Tongue (tissue), 2 donors: ENCODE results near the gene SDF2L1. TPM values are rescaled to one million over a fixed set of nuclear protein-coding genes. Genes with fewer than 3 reads are reported as not detected.
"Not testable (repeated sequence)": the region's sequence is repeated elsewhere in the genome, so short reads cannot be mapped to it uniquely, and the experiment has no call there.

ENCODE experiments used
- DNase-seq: peaks from one replicate; pipeline ENCODE4 v3.0.0-alpha.2; 2015
- total RNA-seq: library from RNA; depleted of rRNA; stranded (reverse); fragments of >200 nt; gene quantifications from one replicate; pipeline ENCODE4 v1.2.3, GENCODE V29; 2014

The SDF2L1 gene
- total RNA-seq, 1 donor from 2014 or later: 15.5 TPM

DNA sequence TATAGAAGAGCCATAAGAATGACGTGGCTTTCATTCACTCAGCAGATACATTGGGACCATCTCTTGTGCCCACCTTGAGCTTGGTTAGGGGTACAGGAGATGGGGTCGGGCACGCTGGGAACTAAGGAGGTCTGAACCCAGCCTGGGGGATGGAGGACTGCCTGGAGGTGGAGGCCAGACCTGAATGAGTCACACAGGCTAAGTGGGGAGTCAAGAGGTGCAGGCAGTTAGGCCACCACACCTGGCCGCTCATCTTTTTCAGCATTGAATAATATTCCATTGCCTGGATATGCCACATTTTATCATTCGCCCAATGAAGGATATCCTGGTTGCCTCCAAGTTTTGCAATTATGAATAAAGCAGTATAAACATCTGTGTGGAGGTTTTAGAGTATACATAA lies 19.9 kb downstream of the SDF2L1 start:
- DNase-seq: no peak

DNA sequence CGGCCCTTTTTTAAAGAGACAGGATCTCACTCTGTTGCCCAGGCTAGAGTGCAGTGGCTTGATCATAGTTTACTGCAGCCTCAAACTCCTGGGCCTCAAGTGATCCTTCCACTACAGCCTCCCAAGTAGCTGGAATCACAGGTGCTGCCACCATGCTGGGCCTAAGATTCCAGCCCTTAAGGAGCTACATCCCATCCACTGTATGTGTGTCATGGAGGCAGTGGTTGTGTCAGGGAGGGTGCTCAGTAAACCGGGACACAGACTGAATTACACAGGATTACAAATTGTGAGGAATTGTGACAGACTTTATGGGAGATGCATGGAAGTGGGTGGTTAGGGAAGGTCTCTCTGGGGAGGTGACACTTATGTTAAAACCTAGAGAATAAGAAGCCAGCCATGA lies 21.6 kb downstream of the SDF2L1 start:
- no peak for DNase-seq

DNA sequence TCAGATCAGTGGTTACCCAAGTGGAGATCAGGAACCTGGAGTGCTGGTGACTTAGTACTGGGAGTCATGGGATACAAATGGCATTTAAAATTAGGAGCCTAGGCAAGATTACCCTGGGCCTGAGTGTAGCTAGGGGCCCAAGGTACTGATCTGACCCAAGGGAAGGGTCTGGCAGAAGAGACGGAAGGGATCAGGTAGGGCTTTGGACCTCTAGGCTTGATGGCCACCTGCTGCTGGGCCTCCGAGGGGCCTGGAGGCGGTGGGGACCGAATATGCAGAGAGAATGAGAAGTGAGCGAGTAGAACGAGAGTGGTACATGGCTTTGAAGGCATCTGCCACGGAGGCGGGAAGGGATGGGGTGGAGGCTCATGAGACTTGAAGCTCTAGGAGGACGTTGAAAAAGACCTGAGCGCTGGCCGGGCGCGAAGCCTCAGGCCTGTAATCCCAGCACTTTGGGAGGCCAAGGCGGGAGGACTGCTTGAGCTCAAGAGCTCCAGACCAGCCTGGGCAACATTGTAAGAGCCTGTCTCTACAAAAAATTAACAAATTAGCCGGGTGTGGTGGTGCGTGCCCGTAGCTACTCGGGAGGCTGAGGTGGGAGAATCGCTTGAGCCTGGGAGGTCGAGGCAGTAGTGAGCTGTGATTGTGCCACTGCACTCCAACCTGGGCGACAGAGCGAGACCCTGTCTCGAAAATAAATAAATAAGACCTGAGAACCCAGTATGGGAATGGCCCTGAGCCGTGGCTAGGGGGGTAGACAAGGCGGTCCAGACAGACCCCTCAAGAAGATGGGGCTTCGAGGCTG lies 23.1 kb downstream of the SDF2L1 start:
- DNase-seq: no peak

DNA sequence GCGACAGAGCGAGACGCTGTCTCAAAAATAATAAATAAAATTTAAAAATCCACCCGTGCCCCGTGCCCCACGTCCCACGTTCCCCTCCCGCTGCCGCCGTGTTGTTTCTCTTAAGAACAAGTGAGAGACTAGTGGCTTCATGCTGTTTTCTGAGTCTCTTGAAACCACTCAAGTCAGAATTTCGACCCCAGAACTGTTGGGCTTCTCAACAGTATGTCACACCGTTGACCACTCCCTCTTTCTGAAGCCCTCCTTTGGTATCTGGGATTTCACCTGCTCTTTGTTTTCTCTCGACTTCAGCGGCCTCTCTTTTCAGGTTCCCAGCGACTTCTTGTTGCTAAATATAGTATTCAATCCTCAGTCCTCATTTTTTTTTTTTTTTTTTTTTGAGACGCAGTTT lies 24.7 kb downstream of the SDF2L1 start:
- DNase-seq: no peak

DNA sequence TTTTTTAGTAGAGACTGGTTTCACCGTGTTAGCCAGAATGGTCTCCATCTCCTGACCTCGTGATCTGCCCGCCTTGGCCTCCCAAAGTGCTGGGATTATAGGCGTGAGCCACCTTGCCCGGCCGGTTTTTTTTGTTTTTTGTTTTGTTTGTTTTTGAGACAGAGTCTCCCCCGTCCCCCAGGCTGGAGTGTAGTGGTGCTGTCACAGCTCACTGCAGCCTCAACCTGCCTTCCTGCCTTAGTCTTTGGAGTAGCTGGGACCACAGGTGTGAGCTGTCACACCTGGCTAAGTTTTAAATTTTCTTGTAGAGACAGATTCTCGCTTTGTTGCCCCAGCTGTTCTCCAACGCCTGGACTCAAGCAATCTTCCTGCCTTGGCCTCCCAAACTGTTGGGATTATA lies 26.9 kb downstream of the SDF2L1 start:
- no peak for DNase-seq

DNA sequence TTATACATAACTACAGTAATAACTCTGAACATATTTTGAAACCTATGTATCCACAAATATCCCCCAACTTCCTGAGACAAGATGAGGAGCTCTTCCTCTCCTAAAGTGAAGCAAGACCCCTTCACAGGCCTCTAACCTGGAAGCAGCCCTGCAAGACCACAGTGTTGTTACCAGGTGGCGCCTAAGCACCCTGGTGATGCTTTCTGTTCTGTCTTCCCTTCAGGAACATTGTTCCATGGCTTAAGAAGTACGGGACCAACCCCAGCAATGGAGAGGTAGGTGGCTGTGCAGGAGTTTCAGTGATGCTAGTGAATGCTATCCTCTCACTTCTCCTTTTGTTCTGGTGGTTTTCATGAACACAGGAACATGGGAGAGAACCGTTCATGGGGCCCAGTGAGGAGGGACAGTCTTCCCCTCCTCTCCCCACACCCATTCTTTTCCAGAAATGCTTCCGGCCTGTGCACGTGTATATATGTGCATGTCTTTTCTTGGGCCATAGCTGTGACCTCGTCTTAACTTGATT lies 30.1 kb downstream of the SDF2L1 start:
- no peak for DNase-seq

DNA sequence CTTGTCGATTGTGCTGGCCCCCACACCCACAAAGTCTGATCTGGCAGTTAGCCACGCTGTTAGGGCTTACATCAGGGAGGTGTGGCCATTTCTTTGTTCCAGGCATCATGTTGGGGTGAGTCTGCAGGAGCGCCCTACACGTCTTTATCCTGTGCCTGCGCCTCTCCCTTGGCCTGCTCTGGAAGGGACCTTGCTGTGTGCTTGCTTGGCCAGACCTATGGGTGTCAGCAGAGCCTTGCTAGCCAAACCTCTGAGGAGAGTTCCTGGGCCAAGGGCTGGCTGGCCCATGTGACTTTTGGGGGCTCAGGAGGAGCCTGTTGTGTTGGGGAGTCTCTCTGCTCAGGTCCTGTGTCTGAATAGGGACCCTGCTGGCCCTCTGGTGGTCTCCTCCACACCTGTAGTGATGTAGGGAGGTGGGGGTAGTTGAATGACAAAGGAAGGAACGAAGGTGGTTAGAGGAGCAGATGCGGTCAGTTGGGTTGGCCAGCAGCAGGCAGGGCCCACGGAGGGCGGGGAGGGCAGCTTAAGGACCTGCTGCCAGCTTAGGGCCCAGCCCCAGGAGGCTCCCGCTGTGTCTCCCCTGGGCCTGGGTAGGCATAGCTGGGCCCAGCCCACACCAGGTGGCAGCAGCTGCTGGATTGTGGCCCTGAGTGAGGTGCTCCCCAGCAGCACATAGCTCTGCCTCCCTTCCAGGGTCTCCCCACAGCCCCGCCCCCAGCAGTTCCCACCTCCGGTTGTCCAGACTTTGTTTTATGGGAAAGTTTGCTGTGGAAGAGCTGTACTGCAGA lies 31.6 kb downstream of the SDF2L1 start:
- no peak for DNase-seq

DNA sequence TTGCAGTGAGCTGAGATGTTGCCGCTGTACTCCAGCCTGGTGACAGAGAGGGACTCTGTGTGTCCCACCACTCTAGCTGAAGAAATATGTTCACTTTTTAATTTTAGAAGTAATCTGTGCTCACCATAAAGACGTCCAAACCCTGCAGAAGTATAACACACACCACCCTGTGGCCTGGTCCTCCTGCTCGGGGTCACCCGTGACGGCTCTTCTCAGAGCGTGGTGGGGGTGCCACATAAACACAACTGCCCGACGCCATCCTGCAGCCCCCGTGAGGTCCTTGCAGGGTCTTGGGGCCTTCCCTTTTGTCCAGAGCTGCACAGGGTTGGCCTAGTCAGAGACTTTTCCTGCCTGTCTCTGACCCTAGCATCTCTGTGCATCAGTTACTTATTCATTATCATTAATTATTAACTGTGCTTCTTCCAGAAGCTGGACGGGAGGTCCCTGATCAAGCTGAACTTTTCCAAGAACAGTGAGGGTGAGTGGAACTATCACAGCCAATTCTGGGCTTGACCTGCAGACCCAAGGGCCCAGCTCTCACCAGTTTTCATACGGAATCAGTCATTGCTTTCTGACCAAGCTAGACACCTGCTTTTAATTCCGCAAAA lies 32.6 kb downstream of the SDF2L1 start:
- no peak for DNase-seq

DNA sequence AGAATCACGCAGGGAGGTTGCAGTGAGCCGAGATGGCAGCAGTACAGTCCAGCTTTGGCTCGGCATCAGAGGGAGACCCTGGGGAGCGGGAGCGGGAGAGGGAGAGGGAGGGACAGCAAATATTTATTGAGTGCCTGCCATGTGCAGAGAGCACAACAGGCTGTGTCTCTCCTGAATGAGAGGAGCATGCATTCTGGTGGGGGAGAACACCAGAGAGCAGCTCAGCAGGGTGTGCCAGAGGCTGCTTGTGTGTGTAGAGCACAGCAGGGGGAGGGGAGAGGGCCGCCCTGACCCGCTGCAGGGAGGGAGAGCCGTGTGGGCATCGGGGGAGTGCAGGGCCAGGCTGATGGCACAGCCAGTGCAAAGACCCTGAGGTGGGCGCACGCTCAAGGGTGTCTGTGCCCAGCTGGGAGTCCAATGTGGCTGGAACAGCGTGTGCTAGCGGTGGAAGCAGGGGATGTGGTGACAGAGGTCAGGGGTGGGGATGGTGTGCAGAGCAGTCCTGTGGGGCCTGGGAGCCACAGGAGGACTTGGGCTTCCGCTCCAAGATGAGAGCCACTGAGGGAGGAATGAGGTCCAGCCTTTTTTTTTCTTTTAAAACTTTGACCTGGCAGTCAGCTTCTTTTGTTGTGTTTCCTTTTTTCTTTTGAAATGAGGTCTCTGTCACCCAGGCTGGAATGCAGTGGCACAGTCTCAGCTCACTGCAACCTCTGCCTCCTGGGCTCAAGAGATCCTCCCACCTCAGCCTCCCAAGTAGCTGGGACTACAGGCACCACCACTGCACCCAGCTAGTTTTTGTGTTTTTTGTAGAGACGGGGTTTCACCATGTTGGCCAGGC lies 35.7 kb downstream of the SDF2L1 start:
- no peak for DNase-seq

DNA sequence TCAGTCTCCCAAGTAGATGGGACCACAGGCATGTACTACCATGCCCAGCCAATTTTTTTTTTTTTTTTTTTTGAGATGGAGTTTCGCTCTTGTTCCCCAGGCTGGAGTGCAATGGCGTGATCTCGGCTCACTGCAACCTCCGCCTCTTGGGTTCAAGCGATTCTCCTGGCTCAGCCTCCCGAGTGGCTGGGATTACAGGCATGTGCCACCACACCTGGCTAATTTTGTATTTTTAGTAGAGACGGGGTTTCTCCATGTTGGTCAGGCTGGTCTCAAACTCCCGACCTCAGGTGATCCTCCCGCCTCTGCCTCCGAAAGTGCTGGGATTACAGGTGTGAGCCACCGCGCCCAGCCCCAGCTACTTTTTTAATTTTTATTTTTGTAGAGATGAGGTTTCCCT lies 36.7 kb downstream of the SDF2L1 start:
- DNase-seq: not testable (repeated sequence)

DNA sequence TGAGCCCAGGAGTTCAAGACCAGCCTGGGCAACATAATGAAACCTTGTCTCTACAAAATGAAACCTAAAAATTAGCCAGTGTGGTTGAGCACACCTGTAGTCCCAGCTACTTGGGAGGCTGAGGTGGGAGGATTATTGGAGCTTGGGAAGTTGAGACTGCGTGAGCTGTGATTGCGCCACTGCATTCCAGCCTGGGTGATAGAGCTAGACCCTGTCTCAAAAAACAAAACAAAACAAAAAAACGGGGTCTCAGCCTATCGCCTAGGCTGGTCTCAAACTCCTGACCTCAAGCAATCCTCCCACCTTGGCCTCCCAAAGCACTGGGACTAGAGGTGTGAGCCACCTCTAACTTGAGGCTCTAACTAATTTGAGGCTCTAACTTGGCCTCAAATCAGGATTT lies 37.3 kb downstream of the SDF2L1 start:
- no peak for DNase-seq

DNA sequence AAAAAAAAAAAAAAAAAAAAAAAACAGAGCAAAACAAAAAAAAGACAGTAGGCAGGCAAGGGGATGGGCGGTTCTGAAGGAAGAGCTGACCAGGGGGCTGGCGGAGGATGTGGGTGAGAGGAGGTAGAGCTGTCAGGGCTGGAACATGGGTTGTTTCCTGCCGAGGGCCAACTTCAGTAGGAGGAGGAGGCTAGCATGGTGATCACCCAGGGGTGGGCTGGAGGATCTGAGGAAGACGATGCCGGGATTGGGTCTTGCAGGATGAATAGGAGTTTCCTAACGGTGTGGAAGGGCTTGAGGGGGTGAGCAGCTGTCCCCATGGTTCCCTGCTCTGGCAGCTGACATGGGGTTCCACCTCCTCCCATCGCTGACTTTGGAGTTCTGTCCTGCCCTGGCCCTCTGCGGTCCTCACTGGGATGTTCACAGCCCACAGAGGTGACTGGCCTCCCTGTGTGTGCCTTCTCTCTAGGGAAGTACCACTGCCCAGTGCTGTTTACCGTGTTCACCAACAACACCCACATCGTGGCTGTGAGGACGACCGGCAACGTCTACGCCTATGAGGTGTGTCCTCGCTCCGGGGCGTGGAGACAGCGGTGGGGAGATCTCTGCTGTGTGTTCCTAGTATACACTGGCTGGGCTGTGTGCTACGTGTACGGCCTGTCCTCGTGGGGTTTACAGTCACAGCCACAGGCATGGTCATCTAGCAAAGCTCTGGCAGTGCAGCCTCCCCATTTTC lies 38.9 kb downstream of the SDF2L1 start:
- no peak for DNase-seq

DNA sequence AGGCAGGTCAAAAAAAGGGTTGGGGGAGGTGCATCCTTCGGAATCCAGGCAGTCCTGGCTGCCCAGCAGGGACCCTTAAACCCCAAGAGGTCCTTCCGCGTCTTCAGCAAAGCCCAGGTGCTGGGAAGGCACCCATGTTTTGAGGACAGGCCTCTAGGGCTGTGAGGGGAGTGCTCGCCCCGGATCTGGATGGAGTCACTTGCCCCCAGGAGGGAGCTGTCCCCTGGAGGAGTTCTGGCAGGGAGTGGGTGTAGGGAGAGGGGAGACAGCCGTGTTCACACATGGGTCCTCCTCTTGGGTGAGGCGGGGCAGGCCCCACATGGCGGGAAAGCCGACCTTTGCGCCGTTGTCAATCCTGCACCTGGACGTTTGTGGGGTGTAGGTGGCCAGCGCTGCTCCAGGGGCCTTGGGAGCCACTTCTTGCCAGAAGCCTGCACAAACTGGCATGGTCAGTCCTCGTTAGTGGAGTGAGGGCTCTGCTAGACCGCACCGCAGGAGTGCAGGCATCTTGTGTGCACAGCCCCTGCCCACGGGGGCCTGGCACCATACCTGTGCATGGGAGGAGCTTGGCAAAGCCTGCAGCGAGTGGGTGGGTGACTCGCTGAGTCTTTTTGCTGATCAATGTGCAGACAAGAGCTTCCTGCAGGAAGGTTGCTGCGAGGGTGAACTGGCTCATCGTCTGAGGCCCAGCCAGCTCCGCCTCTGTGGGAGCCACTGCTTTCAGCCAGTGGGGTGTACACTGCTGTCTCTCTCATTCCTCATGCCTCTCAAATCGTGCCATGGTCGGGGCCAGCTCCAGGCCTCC lies 39.7 kb downstream of the SDF2L1 start:
- DNase-seq: no peak

DNA sequence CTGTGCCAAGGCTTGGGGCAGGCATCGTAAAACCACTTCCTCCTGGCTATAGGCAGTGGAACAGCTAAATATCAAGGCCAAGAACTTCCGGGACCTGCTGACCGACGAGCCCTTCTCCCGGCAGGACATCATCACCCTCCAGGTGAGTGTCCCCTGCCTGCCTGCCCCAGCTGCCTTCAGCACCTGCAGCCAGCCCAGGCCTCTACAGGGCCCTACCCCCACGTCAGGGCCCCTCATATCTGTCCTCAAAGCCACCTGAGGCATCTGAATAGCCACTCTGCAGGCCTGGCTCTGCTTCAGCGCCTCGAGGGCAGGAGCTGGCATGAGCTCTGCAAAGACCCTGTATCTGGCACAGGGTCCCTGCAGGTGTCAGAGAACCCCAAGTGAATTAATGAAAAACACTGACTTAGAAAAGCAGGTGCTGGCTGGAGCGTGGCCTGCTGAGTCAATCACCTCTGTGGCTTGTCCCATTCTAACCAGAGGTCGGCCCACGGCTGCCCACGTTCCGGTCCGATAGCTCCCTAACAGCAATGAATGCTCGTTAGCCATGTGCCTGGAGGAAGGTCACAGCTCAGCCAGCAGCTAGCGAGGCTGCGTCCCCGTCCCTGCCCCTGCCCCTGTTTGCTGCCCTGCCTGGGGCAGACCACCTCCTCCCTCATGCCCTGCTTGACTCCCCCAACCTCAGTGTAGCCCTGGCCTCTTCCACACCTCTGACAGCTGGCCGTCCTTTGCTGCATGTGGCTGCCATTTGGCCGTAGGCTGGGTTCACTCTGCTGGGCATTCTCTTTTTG lies 40.5 kb downstream of the SDF2L1 start:
- DNase-seq: no peak

DNA sequence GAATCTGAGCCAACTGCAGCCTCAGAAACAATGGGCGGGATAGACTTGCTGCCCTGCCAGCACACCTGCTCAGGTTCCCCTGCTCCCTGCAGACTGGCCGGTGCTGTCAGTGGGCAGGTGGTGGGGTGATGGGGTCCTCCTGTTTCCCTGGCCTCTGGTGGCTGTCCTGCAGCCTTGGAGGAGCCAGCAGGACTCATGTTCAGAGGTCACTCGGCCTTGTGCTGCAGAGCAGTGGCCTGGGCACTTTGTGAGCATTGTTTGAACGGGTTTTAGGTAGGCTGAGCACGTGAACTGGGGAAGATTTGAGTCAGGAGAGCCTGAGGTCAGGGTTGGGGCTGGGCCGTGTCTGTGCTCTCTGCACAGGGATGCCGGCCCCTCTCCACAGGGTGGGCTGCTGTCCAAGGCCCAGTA lies 41.3 kb downstream of the SDF2L1 start:
- DNase-seq: no peak

DNA sequence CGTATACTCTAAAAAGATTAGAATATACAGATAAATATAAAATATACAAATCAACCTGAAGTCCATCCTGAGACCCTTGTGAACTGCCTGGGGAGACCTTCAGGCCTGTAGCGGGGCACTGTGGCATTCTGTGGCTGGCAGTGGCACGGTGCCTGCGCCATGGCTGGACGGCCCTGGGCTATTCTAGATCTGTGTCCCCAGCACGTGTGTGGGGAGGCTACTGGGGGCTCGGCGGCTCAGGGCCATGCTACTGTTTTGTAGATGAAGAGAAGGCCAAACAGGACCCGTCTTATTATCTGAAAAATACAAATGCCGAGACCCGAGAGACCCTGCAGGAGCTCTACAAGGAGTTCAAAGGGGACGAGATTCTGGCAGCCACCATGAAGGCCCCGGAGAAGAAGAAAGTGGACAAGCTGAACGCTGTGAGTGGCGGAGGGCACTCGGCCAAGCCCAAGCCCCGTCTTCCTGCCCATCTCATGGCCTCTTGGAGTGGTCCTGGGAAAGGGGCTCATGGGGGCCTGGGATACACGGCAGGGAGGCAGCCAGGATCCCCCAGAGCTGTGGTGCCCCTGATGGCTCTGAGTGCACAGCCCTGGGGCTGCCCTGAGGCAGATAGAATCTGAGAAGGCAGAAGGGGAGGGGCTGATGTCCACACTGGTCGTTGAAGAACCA lies 42.5 kb downstream of the SDF2L1 start:
- no peak for DNase-seq

DNA sequence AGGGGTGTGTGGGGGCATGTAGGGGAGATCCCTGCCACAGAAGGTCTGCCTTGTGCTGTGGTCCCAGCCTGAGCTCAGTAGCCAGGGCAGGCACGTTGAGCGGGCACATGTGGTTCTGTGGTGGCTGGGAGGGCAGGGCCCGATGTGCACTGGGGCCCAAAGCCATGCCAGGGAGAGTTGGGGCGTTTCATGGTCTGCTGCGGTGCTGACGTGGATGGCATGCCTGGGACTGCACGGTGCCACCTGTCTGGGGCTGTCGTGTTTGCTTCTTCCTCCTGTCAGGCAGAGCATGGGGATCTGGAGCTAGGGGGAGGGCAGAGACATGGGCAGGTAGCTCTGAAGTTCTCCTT lies 43.0 kb downstream of the SDF2L1 start:
- no peak for DNase-seq

DNA sequence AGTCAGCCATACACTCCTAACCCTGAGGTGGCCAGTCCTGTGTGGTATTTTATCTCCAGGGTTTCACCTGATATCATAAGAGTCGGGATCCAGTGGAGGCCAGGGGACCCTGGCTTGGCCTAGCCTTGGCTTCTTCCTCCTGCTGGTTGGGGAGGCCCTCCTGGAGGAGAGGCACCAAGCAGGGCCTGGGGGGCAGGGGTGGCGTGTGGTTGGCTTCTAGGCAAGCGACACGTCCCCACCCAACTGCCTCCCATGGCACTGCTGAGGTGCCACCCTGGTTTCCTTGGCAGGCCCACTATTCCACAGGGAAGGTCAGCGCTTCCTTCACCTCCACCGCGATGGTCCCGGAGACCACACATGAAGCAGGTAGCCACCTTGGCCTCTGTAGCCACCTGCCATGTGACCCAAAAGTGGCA lies 44.1 kb downstream of the SDF2L1 start:
- DNase-seq: no peak
